ENCODE measurements around the gene RAD51B. TPM values are rescaled to one million over a fixed set of nuclear protein-coding genes. Genes with fewer than 3 reads are reported as not detected.
"Not testable (repeated sequence)": the region's sequence is repeated elsewhere in the genome, so short reads cannot be mapped to it uniquely, and the experiment has no call there.

RAD51B gene
- total RNA-seq, 1 donor from 2014 or later, result 38.6 TPM

- H3K27me3 ChIP-seq (ENCODE audit: control insufficient read depth in 3 of 3, insufficient read depth in 3 of 3, low read length in 3 of 3); H3K9me3 ChIP-seq (ENCODE audit: control insufficient read depth in 3 of 3, low read length in 3 of 3); H3K4me3 ChIP-seq (ENCODE audit: low read length in 3 of 3); H3K27ac ChIP-seq (ENCODE audit: low read depth, low read length); H3K36me3 ChIP-seq (ENCODE audit: control insufficient read depth in 3 of 3, insufficient read depth in 3 of 3, low read length in 3 of 3); H3K4me1 ChIP-seq (ENCODE audit: control insufficient read depth in 3 of 3, insufficient read depth in 3 of 3, low read length in 3 of 3); H3K9ac ChIP-seq (ENCODE audit: low read depth in 1 of 3, low read length in 3 of 3): not testable (repeated sequence)
These were observed 282.2 kb downstream of the RAD51B start for GRCh38 chr14:68101715-68102301.

- Histone ChIP-seq H3K27me3 (ENCODE audit: control insufficient read depth in 3 of 3, insufficient read depth in 3 of 3, low read length in 3 of 3) (no peaks in the 10 kb centered on the region), H3K9me3 (ENCODE audit: control insufficient read depth in 3 of 3, low read length in 3 of 3) (peaks cover 0 to 2% (median 0%) of the 10 kb centered on the region in 3 donors), H3K9ac (ENCODE audit: low read depth in 1 of 3, low read length in 3 of 3) (no peak overlapping the region), H3K4me1 (ENCODE audit: control insufficient read depth in 3 of 3, insufficient read depth in 3 of 3, low read length in 3 of 3) (no peaks in the 10 kb centered on the region), H3K4me3 (ENCODE audit: low read length in 3 of 3) (no peak overlapping the region), H3K27ac (ENCODE audit: low read depth, low read length) (no peak overlapping the region), H3K36me3 (ENCODE audit: control insufficient read depth in 3 of 3, insufficient read depth in 3 of 3, low read length in 3 of 3) (no peaks in the 10 kb centered on the region)
These were observed 284.3 kb downstream of the RAD51B start for GRCh38 chr14:68103853-68104252.

GRCh38 chr14:68104518-68104917, 284.9 kb downstream of the RAD51B start:
- Histone ChIP-seq H3K36me3 (ENCODE audit: control insufficient read depth in 3 of 3, insufficient read depth in 3 of 3, low read length in 3 of 3) (no peaks in the 10 kb centered on the region), H3K9me3 (ENCODE audit: control insufficient read depth in 3 of 3, low read length in 3 of 3) (peaks cover 0 to 2% (median 0%) of the 10 kb centered on the region in 3 donors), H3K9ac (ENCODE audit: low read depth in 1 of 3, low read length in 3 of 3) (no peak overlapping the region), H3K4me3 (ENCODE audit: low read length in 3 of 3) (no peak overlapping the region), H3K27me3 (ENCODE audit: control insufficient read depth in 3 of 3, insufficient read depth in 3 of 3, low read length in 3 of 3) (no peaks in the 10 kb centered on the region), H3K27ac (ENCODE audit: low read depth, low read length) (no peak overlapping the region), H3K4me1 (ENCODE audit: control insufficient read depth in 3 of 3, insufficient read depth in 3 of 3, low read length in 3 of 3) (no peaks in the 10 kb centered on the region)

GRCh38 chr14:68105816-68106215, 286.2 kb downstream of the RAD51B start:
- no peaks in the 10 kb centered on the region for H3K36me3 ChIP-seq (ENCODE audit: control insufficient read depth in 3 of 3, insufficient read depth in 3 of 3, low read length in 3 of 3)
- H3K9me3 ChIP-seq (ENCODE audit: control insufficient read depth in 3 of 3, low read length in 3 of 3), result peaks cover 0 to 2% (median 0%) of the 10 kb centered on the region in 3 donors
- no peak overlapping the region for H3K9ac ChIP-seq (ENCODE audit: low read depth in 1 of 3, low read length in 3 of 3)
- no peaks in the 10 kb centered on the region for H3K4me1 ChIP-seq (ENCODE audit: control insufficient read depth in 3 of 3, insufficient read depth in 3 of 3, low read length in 3 of 3)
- H3K27ac ChIP-seq (ENCODE audit: low read depth, low read length), result no peak overlapping the region
- no peaks in the 10 kb centered on the region for H3K27me3 ChIP-seq (ENCODE audit: control insufficient read depth in 3 of 3, insufficient read depth in 3 of 3, low read length in 3 of 3)
- no peak overlapping the region for H3K4me3 ChIP-seq (ENCODE audit: low read length in 3 of 3)

GRCh38 chr14:68106456-68106855, 286.9 kb downstream of the RAD51B start:
- Histone ChIP-seq H3K9ac (ENCODE audit: low read depth in 1 of 3, low read length in 3 of 3) (no peak overlapping the region), H3K36me3 (ENCODE audit: control insufficient read depth in 3 of 3, insufficient read depth in 3 of 3, low read length in 3 of 3) (no peaks in the 10 kb centered on the region)

GRCh38 chr14:68106905-68107304, 287.3 kb downstream of the RAD51B start:
- H3K36me3 ChIP-seq (ENCODE audit: control insufficient read depth in 3 of 3, insufficient read depth in 3 of 3, low read length in 3 of 3), result no peaks in the 10 kb centered on the region
- peaks cover 0 to under 1% (median 0%) of the 10 kb centered on the region in 3 donors for H3K9me3 ChIP-seq (ENCODE audit: control insufficient read depth in 3 of 3, low read length in 3 of 3)
- H3K4me3 ChIP-seq (ENCODE audit: low read length in 3 of 3), result no peak overlapping the region
- no peaks in the 10 kb centered on the region for H3K27me3 ChIP-seq (ENCODE audit: control insufficient read depth in 3 of 3, insufficient read depth in 3 of 3, low read length in 3 of 3)
- no peak overlapping the region for H3K27ac ChIP-seq (ENCODE audit: low read depth, low read length)
- H3K4me1 ChIP-seq (ENCODE audit: control insufficient read depth in 3 of 3, insufficient read depth in 3 of 3, low read length in 3 of 3), result peaks cover 0 to 3% (median 0%) of the 10 kb centered on the region in 3 donors
- no peak overlapping the region for H3K9ac ChIP-seq (ENCODE audit: low read depth in 1 of 3, low read length in 3 of 3)

More at GRCh38 chr14:68106456-68106855, 286.9 kb downstream of the RAD51B start:
- Histone ChIP-seq H3K27ac (ENCODE audit: low read depth, low read length) (no peak overlapping the region), H3K4me1 (ENCODE audit: control insufficient read depth in 3 of 3, insufficient read depth in 3 of 3, low read length in 3 of 3) (no peaks in the 10 kb centered on the region), H3K27me3 (ENCODE audit: control insufficient read depth in 3 of 3, insufficient read depth in 3 of 3, low read length in 3 of 3) (no peaks in the 10 kb centered on the region), H3K9me3 (ENCODE audit: control insufficient read depth in 3 of 3, low read length in 3 of 3) (peaks cover 0 to 2% (median 0%) of the 10 kb centered on the region in 3 donors), H3K4me3 (ENCODE audit: low read length in 3 of 3) (no peak overlapping the region)

- Histone ChIP-seq H3K9ac (ENCODE audit: low read depth in 1 of 3, low read length in 3 of 3) (no peak overlapping the region), H3K27ac (ENCODE audit: low read depth, low read length) (no peak overlapping the region), H3K4me3 (ENCODE audit: low read length in 3 of 3) (no peak overlapping the region), H3K27me3 (ENCODE audit: control insufficient read depth in 3 of 3, insufficient read depth in 3 of 3, low read length in 3 of 3) (no peaks in the 10 kb centered on the region), H3K4me1 (ENCODE audit: control insufficient read depth in 3 of 3, insufficient read depth in 3 of 3, low read length in 3 of 3) (peaks cover 0 to 3% (median 0%) of the 10 kb centered on the region in 3 donors), H3K36me3 (ENCODE audit: control insufficient read depth in 3 of 3, insufficient read depth in 3 of 3, low read length in 3 of 3) (no peaks in the 10 kb centered on the region), H3K9me3 (ENCODE audit: control insufficient read depth in 3 of 3, low read length in 3 of 3) (no peaks in the 10 kb centered on the region)
These were observed 289.7 kb downstream of the RAD51B start for GRCh38 chr14:68109132-68109900.

GRCh38 chr14:68111097-68111852, 291.7 kb downstream of the RAD51B start:
- Histone ChIP-seq H3K27me3 (ENCODE audit: control insufficient read depth in 3 of 3, insufficient read depth in 3 of 3, low read length in 3 of 3) (no peaks in the 10 kb centered on the region), H3K27ac (ENCODE audit: low read depth, low read length) (no peak overlapping the region), H3K9me3 (ENCODE audit: control insufficient read depth in 3 of 3, low read length in 3 of 3) (no peaks in the 10 kb centered on the region), H3K36me3 (ENCODE audit: control insufficient read depth in 3 of 3, insufficient read depth in 3 of 3, low read length in 3 of 3) (no peaks in the 10 kb centered on the region), H3K4me1 (ENCODE audit: control insufficient read depth in 3 of 3, insufficient read depth in 3 of 3, low read length in 3 of 3) (peaks cover 0 to 3% (median 0%) of the 10 kb centered on the region in 3 donors), H3K9ac (ENCODE audit: low read depth in 1 of 3, low read length in 3 of 3) (no peak overlapping the region), H3K4me3 (ENCODE audit: low read length in 3 of 3) (no peak overlapping the region)

GRCh38 chr14:68111853-68112270, 292.3 kb downstream of the RAD51B start:
- Histone ChIP-seq H3K27me3 (ENCODE audit: control insufficient read depth in 3 of 3, insufficient read depth in 3 of 3, low read length in 3 of 3) (no peaks in the 10 kb centered on the region), H3K4me3 (ENCODE audit: low read length in 3 of 3) (no peak overlapping the region), H3K9me3 (ENCODE audit: control insufficient read depth in 3 of 3, low read length in 3 of 3) (no peaks in the 10 kb centered on the region), H3K36me3 (ENCODE audit: control insufficient read depth in 3 of 3, insufficient read depth in 3 of 3, low read length in 3 of 3) (no peaks in the 10 kb centered on the region), H3K27ac (ENCODE audit: low read depth, low read length) (no peak overlapping the region), H3K9ac (ENCODE audit: low read depth in 1 of 3, low read length in 3 of 3) (no peak overlapping the region), H3K4me1 (ENCODE audit: control insufficient read depth in 3 of 3, insufficient read depth in 3 of 3, low read length in 3 of 3) (peaks cover 0 to 3% (median 0%) of the 10 kb centered on the region in 3 donors)

- Histone ChIP-seq H3K27ac (ENCODE audit: low read depth, low read length) (no peak overlapping the region), H3K36me3 (ENCODE audit: control insufficient read depth in 3 of 3, insufficient read depth in 3 of 3, low read length in 3 of 3) (no peaks in the 10 kb centered on the region), H3K4me1 (ENCODE audit: control insufficient read depth in 3 of 3, insufficient read depth in 3 of 3, low read length in 3 of 3) (peaks cover 2 to 5% (median 3%) of the 10 kb centered on the region in 3 donors), H3K27me3 (ENCODE audit: control insufficient read depth in 3 of 3, insufficient read depth in 3 of 3, low read length in 3 of 3) (no peaks in the 10 kb centered on the region), H3K9ac (ENCODE audit: low read depth in 1 of 3, low read length in 3 of 3) (no peak overlapping the region), H3K9me3 (ENCODE audit: control insufficient read depth in 3 of 3, low read length in 3 of 3) (no peaks in the 10 kb centered on the region), H3K4me3 (ENCODE audit: low read length in 3 of 3) (no peak overlapping the region)
These were observed 292.9 kb downstream of the RAD51B start for GRCh38 chr14:68112442-68112841.
